Stimulated activated CD8-positive, alpha-beta memory T cell treated with anti-CD3 and anti-CD28 coated beads, Interleukin-12 subunit alpha, Interleukin-12 subunit beta, amount 100 ng/mL, for 24 hours (primary cell): ENCODE measurements around the gene P2RX3.
"Not testable (repeated sequence)": the region's sequence is repeated elsewhere in the genome, so short reads cannot be mapped to it uniquely, and the experiment has no call there.

Source experiments
- DNase-seq: peaks from one replicate; pipeline ENCODE4 v3.0.0-alpha.2; 2020; ENCODE audit errors: extremely low read depth

P2RX3 gene

DNA sequence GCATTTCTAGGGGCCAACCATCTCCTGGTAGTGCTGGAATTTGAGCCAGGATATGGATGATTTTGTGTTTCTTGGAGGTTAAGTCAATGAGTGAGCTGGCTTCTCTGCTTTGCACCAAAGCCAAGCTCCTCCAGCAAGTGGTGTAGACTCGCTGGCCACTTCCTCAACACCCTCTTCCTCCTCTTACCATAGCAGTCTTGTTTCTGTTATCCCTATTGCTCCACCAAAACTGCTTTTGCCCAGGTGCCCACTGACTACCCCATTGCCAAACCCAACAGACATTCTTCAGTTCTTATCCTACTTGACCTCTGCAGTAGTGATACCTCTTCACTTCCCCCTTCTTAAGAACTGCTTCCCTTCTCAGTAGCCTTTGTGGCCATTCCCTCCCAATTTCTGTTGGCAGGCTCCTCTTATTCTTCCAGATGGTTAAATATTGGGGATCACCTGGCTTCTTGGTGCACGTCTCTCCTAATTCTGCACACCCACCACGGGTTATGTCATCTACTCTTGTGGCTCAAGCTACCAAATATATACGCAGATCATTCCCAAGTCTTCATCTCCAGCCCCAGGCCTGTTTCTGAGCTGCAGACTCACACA lies 59.3 kb downstream of the P2RX3 start:
- DNase-seq: no peak

DNA sequence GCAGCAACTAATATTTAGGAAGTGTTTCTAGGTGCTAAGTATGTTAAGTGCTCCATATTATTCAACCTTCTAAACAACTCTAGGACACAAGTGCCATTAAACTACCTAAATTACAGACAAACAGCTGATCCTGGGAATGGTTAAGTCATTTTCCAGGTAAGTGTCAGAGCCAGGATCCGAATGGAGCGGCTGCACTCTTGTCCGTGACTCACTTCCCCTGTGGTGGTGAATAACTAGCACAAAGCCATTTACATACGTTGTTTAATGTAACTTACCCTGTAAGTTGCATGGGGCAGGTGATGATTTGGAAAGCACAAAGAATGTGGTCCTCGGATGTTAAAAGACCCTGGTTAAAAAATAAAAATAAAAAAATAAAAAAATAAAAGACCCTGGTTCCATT lies 61.1 kb downstream of the P2RX3 start:
- DNase-seq: no peak

DNA sequence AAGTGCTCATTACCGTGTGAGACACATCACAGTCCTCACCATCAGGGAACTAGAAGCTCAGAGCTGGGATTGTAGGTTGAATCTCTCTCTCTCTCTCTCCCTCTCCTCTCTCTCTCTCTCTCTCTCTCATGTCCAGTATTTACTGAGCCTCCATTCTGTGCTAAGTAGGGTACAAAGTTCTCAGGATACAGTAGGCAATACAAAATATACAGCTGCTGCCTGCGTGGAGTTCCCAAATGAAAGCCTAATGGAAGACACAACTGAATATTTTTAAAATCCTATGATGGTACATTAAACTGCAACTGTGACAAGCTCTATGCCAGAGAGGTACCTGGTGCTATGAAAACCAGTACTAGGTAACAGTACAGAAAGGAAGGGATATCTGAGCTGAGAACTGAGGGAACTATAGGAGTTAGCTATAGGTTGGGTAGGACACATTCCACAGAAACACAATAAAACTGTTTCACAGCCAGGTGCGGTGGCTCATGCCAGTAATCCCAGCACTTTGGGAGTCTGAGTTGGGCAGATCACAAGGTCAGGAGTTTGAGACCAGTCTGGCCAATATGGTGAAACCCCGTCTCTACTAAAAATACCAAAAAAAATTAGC lies 61.9 kb downstream of the P2RX3 start:
- no peak for DNase-seq

DNA sequence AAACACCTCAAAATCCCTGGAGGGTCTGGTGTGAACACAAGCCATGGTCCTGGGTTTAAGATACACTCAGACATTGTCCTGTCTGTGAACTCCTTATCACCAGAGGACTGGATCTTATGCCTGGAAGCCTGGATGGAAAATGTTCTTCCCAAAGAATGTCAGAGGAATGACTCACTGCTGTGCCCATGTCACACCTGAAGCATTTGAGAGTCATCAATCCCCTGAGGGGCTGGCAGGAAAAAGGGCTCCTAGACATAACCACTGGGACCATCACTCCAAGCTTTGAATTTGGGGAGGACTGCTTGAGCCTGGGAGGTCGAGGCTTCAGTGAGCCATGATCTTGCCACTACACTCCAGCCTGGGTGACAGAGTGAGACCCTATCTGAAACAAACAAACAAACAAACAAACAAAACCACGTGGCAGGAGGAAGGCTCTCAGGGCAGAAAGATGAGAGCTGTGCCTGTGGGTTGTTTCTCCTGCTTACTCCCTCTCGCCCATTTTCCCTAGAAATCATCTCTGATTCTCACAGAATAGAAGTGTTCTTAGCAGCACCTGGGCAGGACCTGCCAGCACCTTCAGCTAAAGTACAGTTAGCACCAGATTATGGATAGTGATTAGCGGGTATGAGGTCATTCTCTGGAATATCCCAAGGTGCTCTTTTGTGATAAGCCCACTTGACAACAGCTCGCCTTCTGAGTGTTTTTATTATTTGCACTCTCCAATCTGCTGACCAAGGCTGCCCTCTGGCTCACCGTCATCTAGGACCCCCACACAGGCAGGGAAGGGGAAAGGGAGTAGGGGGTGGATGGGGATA lies 64.2 kb downstream of the P2RX3 start:
- DNase-seq: no peak

DNA sequence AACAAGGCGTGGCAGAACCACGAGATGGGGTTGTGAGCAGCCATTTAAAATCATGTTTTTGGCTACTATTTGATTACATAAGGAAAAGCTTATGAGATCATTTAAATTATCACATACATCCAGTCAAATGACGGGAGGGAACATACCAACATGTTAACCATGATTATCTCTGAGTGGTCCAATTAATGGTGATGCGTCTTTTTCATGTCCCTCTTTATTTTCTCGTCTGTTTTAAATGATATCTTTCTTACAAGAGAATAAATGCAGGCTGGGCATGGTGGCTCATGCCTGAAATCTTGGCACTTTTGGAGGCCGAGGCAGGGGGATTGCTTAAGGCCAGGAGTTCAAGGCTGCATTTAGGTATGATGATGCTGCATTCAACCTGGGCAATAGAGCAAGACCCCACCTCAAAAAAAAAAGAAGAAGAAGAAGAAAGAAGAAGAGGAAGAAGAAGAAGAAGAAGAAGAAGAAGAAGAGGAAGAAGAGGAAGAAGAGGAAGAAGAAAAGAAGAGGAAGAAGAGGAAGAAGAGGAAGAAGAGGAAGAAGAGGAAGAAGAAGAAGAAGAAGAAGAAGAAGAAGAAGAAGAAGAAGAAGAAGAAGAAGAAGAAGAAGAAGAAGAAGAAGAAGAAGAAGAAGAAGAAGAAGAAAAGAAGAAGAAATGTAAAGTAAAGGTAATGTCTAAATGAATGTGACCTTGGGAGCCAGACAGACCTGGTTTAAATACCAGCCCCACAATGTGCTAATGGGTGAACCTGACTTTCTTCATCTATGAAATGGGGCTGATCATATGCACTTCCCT lies 65.0 kb downstream of the P2RX3 start:
- DNase-seq: not testable (repeated sequence)

DNA sequence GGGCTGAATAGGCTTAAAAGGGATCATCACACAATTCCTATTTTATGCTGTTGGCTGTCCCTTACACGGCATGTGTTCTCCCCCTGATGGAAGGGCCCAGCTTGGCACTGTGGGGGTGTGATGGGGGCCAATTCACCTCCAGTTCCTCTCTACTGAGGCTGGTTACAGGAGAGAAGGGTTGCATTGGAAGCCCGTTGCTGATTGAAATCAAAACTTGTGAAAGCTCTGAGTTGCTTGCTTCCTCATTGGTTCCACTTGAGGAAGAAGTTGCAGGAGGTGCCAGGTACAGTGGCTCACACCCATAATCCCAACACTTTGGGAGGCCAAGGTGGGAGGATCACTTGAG lies 65.6 kb downstream of the P2RX3 start:
- no peak for DNase-seq

DNA sequence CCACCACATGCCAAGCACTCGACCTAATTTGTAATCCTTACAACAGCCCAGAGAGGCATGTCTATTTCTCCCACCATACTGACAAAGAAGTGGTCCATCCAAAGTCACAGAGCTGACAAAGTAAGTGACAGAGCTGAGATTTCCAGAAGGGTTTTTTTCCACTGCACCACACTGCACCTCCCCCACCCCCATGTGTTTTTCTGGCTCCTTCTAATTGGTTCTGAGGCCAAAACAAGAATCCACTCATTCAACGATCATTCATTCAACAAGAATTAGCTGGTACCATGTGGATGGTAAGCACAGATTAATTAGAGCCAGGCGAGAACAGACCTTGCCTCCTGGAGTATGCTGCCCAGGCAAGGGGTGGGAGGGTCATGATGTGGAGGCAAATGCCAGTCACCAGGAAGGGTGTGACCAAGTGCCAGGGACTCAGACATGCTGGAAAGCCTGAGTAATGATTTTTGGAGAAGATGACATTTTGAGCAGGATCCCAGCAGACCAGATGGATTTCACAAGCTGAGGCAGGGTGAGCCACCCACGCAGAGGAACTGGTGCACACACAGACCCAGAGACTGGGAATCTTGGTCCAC lies 67.2 kb downstream of the P2RX3 start:
- no peak for DNase-seq

DNA sequence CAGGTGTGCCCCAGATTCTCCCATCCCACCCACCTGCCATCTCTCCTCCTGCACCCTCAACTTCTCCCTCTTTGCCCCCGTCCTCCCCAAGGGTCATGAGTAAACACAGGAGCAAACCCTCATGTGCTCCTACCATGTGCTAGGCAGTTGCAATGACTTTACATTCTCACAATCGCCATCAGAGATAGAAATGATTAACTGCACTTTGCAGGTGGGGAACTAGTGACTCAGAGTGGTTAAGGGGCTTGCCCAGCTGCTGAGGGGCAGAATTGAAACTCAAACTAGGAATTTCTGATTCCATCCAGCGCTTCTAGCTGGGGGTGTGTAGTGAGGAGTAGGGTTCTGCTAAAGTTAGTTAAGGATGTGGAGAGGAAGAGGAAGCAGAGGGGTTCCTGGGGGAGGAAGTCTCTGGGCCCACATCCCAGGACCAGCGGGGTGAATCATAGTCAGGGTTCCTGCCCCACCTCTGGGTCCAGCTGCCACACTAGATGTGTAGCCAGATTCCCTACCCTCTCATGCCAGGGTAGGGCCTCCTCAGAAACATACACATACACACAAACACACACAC lies 68.3 kb downstream of the P2RX3 start:
- DNase-seq: no peak

DNA sequence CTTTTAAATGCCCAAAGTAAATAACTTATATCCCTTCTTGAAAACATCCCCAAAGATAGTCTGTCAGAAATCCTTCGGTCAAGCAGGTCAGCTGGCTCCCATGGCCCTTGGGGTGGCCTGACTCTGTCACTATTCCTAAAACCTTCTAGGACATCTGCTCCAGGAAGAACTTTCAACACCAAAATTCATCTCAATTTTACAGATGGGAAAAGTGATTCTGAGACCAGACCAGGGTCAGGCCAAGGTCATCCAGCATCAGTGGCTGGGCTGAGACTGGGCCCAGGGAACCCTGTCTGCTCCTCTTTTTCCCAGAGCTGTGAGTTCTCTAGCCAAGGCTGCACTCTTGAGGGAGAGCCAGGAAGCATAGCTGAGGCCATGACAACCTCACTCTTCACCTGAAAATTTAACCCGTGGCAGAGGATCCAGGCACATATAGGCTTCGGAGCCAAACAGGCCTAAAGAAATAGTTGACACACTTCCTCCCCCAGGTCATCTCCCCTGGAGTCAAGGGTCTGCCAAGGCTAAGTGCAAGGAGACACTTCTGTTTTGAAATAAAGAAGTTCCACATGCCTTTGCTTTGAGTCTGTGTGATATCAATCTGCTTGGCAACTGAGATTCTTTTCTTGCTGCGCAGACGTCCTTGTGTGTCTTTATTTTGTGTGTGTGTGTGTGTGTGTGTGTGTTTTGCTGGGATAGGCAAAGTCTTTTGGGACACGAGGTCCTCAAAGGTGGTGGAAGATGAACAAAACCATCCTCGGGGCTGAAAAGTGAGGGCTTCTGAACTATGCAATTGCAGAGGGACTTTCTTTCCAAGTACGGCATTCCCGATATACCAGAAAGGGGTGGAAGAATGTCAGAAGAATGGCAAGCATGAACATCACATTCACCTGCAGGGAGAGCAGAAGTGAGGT lies 69.1 kb downstream of the P2RX3 start:
- DNase-seq: no peak

DNA sequence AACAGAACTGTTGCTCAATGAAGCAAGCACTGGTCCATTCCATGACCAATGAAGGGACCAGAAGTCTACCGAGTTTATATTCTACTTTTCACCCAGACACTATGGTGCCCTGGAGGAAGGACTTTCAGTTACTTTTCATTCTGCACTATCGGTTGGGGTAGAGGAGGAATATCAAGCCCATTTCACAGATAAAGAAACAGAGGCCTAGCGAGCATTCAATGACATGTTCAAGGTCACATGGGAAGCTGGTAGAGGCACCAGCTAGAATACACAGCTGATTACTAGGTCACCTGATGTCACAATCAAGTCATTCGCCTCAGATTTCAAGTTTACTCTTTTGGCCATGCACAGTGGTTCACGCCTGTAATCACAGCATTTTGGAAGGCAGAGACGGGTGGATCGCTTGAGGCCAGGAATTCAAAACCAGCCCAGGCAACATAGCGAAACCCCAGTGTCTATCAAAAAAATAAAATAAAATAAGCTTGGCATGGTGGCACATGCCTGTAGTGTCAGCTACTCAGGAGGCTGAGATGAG lies 69.9 kb downstream of the P2RX3 start:
- no peak for DNase-seq

DNA sequence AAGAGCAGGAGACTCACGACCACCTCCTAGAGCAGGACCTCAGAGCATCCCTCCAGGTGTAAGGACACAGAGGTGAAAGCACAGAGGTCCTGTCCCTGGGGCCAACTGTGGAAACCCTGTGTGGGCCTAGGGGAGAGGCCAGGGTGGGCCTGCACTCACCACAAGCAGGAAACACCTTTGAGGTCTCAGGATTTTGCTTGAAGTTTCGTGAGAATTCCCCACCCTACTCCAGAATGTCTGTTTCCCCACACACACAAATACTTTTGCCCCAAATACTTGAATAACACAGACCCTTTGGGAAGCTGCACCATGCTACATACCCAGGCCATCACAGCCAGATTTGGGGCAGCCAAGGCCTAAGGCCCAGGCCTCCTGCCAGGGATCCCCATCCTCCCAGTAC lies 70.6 kb downstream of the P2RX3 start:
- no peak for DNase-seq

DNA sequence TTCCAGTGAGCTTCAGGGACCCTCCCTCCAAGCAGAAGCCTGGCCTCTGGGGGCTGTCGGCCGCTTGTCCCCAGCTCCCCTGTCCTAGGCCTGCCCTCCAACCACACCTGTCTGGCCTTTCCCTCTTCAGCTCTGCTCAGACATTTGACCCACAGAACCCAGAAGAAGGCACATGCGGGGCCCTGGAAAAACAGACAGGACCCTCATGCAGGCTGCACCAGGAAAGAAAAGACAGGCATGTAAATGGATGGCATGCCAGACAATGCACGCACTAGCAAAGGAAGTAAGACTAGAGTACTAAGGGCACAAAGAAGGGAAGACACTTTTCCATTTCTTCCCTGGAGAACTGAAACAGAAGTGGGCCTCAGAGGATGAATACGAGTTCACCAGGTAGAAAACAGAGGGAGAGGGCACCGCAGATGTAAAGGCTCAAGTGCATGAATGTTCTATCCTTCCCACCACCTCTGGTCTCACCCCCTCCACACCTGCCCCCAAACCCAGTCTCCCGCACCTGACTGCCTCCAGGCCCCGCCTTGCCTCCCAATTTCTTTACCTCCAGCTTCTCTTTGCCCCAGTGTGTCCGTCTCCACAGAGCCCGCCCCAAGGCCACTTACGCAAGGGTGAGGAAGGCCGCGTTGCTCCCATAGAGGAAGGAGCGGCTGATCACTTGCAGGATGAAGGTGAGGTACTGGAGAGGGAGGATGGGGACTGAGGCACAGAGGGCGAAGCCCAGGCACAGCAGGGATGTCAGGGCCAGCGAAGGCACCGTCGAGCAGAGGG lies 71.4 kb downstream of the P2RX3 start:
- DNase-seq: no peak

DNA sequence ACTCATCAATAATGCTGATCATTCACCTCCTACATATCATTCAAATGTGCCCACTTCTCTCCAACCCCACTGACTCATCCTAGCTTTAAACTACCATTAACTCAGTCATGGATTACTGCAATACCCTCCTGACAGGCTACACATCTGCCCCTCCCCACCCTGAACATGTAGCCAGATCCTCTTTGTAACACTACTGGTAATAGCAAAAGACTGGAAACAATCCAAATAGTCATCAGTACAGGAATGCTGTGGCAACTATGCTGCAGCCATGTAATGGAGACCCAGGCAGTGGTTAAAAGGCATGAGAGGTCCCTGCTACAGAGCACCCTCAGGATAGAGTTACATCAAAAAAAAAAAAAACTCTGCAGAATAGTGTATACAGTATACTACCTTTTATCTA lies 72.1 kb downstream of the P2RX3 start:
- DNase-seq: no peak

DNA sequence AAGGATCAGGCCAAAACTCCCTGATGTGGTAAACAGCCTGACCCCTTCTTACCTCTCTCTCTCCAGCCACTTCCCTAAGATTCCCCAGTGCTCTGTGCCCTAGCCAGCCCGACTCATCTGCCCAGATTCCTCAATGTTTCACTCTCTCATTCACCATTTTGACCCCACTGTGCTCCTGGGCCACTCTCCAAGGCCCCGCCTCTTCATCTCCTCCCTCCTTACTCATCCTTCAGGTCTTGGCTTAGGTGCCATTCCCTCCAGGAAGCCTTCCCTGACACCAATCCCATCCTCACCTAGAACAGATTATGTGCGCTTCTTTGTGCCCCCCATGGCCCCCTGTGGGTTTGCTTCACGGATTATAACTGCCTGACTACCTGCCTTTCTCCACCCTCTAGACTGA lies 75.5 kb downstream of the P2RX3 start:
- DNase-seq: no peak

DNA sequence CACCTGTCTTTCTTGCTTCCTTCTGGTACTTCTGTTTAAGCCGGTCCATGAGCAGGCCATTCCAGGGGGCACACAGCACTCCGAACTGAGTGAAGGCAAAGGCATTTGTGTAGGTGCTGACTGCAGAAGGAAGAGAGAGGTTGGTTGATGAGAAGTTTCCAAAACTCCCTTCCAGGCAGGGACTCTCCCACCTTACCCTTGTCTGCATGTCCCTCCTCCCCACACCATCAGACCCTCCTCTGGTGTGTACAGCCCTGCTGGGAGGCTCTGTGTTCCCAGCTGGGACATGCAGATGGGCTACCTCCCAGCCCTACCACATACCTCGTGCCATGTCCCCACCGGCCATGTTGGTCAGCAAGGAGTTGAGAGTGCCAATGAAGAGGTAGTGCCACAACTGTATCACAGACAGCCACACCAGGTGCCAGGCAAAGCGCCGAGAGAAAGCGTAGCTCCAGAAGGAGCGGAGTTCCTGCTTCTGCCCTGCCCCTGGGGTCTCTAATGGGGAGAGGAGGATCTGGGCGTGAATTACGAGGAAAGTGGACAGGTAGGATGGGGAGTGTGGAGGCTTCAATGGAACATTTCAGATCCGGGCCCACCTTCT lies 76.6 kb downstream of the P2RX3 start:
- DNase-seq: no peak

DNA sequence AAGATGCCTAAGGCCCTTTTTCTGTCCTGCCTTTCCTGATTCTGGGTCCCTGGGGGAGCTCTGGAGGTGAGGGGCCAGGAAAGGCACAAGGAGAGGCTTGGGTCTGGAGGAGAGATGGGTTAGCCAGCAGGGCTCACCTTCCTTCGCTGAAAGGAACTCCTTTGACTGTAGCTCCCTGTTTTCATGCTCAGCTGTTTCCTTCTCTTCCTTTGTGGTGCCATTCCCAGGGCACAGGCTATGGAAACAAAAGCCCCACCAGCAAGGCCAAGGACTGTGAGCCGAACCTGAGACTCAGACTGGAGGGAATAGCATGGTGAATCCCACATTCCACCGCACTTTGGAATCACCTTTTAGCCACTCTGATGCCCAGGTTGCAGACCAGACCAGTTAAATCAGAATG lies 78.3 kb downstream of the P2RX3 start:
- no peak for DNase-seq

DNA sequence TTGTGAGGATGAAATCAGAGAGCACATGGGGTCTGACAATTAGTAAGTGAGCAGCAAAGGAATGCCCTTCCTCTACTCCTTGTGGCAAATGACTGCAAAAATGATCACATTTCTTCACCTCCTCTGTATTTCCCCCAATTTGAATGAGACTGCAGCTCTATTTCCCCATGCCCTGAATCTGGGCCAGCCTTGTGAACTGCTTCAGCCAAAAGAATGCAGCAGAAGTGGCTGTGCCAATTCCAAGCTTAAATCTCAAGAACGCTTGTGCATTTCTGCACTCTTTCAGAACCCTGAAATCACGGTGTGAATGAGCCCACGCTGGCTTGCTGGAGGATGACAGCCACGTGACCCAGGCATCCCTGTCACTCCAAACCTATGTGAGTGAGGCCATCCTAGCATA lies 78.9 kb downstream of the P2RX3 start:
- no peak for DNase-seq

DNA sequence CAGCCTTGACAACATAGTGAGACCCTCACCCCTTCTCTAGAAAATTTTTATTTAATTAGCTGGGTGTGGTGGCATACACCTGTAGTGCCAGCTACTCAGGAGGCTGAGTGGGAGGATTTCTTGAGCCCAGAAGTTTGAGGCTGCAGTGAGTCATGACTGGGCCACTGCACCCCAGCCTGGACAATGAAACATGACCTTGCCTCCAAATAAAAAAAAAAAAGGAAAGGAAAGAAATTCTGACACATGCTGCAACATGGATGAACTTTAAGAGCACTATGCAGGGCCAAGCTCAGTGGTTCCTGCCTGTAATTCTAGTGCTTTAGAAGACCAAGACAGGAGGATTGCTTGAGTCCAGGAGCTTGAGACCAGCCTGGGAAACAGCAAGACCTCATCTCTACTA lies 80.0 kb downstream of the P2RX3 start:
- DNase-seq: no peak

DNA sequence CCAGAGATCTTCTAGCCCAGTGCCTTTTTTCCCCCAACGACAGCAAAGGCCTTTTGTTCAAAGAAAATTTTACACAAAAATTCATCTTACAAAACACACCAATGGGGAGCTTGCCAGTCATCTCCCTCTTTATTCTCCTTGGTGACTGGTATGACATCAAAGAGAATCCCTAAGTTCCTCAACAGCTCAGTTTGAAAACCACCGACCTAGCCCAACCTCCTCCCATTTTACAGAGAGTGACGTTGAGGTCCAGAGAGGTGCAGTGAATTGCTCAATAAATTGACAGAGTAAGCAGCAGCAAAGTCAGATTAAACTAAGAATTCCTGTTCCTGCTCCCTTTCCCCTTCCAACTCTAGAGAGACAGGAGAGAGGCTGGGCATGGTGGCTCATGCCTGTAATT lies 81.0 kb downstream of the P2RX3 start:
- no peak for DNase-seq
